ENCODE results near the gene KRT78.
A peak's percentile ranks its signal among the peaks of the same experiment; 100 is the strongest.
"Not testable (repeated sequence)": the region's sequence is repeated elsewhere in the genome, so short reads cannot be mapped to it uniquely, and the experiment has no call there.

The KRT78 gene, protein sequence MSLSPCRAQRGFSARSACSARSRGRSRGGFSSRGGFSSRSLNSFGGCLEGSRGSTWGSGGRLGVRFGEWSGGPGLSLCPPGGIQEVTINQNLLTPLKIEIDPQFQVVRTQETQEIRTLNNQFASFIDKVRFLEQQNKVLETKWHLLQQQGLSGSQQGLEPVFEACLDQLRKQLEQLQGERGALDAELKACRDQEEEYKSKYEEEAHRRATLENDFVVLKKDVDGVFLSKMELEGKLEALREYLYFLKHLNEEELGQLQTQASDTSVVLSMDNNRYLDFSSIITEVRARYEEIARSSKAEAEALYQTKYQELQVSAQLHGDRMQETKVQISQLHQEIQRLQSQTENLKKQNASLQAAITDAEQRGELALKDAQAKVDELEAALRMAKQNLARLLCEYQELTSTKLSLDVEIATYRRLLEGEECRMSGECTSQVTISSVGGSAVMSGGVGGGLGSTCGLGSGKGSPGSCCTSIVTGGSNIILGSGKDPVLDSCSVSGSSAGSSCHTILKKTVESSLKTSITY

DNA sequence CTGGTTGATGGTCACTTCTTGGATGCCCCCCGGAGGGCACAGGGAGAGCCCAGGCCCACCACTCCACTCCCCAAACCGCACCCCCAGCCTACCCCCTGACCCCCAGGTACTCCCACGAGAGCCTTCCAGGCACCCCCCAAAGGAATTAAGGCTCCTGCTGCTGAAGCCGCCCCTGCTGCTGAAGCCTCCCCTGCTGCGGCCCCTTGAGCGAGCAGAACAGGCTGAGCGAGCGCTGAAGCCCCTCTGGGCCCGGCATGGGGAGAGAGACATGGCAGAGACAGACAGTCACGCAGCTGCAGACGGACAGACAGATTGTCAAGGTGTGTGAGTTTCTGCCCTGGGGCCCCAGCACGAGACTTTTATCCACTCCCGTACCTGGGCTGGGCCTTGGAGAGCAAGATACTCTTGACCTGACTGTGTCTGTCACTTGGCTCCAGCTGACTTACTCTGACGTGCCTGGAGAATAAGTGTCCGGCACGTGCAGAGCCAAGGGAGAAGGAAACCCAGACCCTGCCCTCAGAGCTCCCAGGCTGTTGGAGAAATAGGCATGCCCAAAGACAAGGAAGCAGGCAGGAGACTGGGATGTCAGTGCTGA, at the start of gene KRT78:
TSS of gene KRT78 (minus strand) at position 334 of the 595 bp plus-strand sequence. CDS start at position 270, 64 bp downstream.
- DNase-seq (ENCODE audit: low read depth in 3 of 3, low spot score in 1 of 3) = no peak

DNA sequence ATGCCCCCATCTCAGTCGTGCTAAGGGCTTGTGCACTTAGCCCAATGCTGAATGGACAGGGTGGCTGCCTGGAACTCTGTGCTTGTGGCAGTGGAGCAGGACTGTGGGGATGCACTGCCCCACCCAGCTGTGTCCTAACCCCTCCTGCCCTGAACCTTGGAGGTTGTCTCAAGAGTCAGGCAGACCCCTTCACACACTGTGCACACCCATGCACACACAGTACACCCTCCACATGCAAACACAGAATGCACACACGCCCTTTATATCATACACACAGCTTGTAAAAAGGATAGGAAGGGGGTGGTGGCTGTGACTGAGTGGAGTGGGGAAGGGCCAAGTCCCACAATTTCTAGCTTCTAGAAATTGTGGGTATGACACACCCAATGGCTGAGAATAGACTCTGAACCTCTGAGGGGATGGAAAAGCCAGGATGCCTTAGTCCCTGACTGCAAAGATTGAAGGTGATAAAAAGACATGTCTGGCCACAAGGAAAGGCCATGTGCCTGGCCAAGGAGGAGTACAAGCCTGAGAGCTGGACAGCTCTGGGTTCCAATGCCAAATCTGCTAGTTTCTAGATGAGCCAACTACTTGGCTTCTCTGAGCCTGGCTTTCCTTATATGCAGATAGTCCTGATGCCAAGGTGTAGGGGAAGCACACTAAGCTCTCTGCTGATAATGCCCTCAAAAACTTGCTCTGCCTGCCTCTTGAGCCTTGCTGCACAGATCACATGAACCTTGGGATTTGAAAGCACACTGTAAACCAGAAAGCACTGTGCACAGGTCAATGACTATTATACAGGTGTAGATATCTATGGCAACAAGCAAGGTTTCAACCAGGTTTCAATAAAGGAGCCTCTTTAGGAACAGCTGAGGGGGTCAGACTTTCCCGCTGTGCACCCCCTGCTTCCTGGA, 47.7 kb upstream of the KRT78 start:
- no peak for DNase-seq (ENCODE audit: low read depth in 3 of 3, low spot score in 1 of 3)

DNA sequence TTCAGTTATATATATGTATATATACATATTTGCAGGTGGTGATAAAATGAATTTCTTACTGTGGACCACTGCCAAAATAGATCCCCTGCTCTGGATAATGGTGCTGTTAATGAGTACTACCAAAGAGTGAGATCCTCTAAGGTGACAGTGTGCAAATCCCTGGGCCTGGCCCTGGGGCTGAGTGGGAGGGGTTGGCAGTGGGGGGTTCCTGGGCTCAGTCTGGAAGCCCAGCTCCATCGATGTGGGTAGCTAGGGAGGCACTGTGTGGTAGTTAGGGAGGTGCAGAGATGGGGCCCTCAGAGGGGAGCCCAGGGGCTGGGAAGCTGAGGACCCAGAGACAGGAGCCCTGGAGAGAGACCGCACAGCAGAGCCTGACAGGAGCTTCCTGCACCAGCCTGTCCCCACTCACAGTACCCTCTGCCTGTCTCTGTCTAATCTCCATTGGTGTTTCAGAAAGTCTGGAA, 47.0 kb upstream of the KRT78 start:
- no peak for DNase-seq (ENCODE audit: low read depth in 3 of 3, low spot score in 1 of 3)

DNA sequence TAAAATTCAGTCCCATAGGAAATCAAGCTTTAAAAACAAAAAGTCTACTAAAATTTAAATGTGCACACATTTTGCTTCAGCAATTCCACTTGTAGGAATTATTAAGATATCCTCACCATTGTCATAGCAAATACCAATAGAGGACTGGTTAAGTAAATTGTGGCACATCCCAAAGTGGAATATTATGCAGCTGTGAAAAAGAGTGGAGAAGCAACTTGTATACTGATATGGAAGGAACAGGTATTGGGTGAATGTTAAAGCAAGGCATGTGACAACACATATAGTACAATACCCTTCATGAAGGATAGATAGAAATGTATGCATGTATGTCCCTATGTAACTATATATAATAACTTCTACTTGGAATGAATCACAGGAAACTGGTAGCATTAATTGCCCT, 44.2 kb upstream of the KRT78 start:
- no peak for DNase-seq (ENCODE audit: low read depth in 3 of 3, low spot score in 1 of 3)

DNA sequence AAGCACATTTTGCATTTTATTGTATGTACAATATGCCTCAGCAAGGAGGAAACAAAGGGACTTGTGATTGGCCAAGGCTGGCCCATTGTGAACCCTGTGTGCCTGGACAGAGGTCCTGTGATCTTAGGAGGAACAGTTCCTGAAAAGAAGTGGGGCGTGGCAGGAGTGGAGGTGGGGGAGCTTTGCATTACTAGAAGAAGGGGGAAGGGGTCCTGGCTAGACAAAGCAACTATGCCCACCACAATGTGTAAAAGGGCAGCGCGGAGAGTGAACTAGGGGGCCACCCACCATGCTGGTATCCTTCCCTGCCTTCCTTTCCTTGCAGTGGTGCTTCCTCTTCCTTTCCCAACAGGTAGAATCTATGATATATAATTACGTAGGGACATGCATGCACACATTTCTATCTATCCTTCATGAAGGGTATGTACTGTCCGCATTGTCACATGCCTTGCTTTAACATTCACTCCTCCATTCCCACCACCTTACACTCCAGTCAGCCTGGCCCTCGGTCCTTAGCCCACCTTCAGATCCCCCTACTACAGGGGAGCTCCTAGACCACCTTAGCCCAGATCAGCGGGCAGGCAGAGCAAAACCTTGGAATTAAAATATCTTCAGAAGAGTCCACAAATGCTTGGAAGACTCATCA, 43.5 kb upstream of the KRT78 start:
- DNase-seq (ENCODE audit: low read depth in 3 of 3, low spot score in 1 of 3) = no peak

DNA sequence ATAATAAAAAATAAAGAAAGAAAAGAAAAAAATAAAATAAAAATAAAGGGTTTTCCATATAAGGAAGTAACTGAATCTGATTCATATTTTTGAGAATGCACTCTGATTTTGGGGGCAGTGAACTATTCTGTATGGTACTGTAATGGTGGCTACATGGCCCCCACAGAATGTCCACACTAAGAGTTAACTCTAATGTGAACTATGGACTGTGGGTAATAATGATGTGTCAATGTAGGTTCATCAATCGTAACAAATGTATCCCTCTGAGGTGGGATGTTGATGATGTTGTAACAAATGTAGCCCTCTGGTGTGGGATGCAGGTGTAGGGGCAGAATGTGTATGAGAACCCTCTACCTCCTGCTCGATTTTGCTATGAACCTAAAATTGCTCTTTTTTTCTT, 42.2 kb upstream of the KRT78 start:
- DNase-seq (ENCODE audit: low read depth in 3 of 3, low spot score in 1 of 3) = no peak

DNA sequence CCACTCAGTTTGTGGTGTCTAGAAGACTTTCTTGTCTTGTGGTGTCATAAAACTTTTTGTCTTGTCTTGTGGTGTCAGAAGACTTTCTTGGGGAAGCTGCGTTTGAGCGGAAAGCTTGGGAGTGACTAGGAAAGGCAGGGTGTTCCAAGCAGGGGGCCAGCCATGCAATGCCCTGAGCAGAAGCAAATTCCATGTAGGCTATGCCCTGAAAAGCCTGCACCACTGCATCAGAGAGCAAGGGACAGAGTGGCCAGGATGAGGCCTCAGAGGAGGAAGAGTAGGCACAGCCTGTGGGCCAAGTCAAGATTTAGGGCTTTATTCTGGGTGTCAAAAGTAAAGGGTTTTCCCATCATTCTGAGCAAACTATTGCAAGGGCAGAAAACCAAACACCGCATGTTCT, 41.6 kb upstream of the KRT78 start:
- DNase-seq (ENCODE audit: low read depth in 3 of 3, low spot score in 1 of 3) = no peak

DNA sequence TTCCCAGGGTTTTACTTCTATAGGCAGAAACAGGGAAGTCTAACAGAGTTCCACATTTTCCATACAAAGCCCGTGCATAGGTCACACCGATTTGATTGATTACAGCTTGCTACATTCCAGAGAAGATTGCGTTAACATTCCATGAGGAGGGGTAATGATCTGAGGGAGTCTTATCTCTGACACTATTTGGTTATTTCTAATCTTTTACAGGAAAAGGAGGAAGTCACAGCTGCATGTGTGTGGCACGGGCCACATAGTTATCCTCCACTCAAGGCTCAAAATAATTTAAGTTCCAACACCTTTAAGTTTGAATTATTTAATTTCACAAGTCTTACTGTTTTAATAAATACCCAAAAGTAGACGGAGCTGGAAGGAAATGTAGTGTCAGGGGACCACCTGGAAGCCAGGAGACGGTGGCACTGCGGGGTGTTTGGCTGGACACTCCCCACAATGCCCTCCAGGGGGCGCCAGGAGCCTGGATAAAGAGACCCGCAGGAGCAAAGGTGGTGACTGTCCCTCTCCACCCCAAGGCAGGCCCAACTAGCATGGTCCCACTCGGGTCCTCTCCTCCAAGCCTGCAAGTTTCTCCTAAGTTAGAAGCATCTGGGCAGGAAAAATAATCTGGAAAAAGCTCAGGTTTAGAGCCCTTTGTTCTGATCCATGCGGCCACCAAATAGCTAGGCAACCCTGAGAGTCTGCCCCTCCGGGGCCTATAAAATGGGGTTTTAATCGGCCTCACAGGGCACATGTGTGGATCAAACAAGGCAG, 35.9 kb upstream of the KRT78 start:
- DNase-seq (ENCODE audit: low read depth in 3 of 3, low spot score in 1 of 3) = peak; percentile 42 to 83 (median 60)

DNA sequence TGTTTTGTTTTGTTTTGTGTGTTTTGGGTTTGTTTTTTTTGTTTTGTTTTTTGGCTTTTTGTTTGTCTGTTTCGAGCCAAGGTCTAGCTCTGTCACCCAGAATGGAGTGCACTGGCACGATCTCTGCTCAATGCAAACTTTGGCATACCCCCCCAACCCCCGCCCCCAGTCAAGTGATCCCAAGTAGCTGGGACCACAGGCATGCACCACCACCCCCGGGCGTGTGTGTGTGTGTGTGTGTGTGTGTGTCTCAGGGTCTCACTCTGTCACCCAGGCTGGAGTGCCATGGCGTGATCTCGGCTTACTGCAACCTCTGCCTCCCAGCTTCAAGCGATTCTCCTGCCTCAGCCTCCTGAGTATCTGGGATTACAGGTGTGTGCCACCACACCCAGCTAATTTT, 31.7 kb upstream of the KRT78 start:
- DNase-seq (ENCODE audit: low read depth in 3 of 3, low spot score in 1 of 3) = not testable (repeated sequence)

DNA sequence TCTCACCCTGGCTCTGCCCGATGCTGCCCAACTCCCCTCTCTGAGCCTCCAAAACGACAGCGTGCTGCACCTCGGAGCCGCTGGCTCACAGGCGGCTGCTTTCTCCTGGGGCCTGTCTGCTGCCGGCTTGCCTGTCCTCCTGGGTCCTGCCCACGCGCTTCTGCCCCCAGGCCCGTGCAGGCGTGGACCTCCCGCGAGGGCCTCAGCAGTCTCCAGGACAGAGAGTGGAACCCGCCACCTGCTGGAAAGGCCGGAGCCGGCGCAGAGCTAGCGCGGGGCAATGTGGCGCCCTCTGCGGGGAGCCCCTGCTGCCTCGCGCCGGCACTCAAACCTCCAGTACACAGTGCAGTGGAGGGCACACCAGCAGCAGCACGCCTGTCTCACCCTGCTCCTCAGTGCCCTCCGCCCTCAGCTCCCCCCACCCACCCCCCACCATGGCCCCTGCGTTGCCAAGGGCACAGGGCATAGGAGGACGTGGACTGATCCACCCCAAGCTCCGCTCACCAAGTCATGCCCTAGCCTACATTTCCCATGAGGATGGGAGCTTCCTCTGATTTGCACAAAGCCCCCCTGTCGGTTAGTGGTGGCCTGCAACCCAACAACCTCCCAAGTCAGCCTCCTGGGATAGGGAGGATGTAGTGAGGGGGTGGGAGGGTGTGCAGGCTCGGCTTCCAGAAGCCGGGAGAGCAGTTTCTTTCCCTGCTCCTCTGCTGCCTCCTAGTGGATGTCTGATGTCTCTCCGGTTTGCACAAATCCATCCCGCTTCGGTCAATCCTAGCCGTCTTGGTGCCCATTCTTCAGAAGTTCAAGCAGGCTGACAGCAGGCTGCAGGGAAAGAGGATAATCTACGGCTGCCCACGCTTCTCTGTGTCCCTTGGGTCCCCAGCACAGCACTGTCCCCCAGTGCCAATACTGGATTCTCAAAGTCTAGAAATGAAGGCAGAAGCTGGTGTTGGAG, 30.9 kb upstream of the KRT78 start:
- peak; percentile 32 to 55 (median 33) for DNase-seq (ENCODE audit: low read depth in 3 of 3, low spot score in 1 of 3)

DNA sequence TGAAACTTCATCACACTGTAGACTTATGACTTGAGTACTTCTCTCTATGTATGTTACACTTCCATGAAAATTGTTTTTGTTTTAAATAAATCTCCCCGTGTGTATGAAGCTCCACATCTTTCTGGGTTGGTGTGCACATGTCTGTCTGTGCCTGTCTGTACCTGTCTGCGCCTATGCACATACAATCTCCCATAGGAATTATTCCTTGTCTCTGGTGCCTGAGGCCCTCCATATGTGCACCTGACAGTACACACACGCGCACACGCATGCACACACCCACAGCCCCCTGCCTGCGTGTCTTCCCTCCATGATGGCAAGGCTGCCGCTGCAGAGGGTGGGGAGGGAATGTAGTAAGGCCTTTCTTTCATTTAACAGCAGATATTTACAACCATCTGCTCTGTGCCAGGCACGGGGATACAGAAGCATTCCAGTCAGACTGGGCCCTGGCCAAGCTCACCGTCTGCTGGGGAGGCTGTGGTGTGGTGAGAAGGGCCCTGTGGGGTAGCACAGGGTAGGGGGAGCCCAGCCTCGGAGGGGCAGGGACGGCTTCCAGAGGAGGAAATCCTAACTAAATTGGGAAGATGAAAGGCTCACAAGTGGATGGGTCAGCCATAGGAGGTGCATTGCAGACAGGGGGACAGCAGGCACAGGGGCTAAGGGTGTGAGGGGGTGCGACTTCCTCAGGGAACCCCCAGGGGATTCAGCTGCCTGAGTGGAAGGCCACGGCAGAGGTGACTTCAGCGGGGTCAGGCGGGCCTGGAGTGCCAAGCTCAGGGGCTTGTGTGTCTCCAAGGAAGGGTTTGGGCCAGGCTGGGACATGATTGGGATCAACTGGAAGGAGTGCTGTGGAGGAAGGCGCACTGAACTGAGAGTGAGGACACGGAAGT, 30.0 kb upstream of the KRT78 start:
- no peak for DNase-seq (ENCODE audit: low read depth in 3 of 3, low spot score in 1 of 3)

DNA sequence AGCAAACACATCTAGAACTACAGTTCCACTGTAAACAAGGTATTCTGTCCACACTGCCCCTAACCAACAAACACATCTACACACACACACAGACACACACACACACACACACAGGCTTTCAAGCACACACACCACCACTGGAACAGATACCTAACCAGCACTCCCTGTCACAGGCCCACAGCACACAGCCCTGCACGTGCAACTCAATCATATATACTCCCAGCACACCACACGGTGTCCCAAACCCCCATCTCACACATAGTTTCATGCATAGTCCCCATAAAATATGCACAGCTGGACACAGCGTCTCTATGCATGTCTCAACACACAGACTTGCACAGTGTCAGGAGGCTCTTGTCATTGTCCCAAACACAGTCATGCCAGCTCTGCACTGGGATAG, 28.4 kb upstream of the KRT78 start:
- no peak for DNase-seq (ENCODE audit: low read depth in 3 of 3, low spot score in 1 of 3)

DNA sequence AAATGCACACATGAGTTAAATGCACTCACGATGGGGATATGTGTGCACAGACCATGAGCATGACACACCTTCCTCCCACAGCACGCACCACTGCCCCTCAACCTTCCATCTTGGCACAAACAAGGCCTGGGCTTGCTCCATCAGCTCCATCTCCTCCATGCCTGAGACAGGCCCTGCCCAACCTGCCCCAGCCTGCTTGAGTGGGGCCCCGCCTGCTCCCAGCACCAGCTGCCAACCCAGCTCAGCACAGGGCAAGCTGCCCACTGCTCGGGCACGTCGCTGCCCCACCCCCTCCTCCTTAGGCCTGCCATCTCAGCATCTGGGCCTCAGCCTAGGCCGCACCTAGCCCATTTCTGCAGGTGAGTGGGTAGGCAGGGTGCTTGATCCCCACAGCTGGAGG, 27.6 kb upstream of the KRT78 start:
- DNase-seq (ENCODE audit: low read depth in 3 of 3, low spot score in 1 of 3) = no peak

DNA sequence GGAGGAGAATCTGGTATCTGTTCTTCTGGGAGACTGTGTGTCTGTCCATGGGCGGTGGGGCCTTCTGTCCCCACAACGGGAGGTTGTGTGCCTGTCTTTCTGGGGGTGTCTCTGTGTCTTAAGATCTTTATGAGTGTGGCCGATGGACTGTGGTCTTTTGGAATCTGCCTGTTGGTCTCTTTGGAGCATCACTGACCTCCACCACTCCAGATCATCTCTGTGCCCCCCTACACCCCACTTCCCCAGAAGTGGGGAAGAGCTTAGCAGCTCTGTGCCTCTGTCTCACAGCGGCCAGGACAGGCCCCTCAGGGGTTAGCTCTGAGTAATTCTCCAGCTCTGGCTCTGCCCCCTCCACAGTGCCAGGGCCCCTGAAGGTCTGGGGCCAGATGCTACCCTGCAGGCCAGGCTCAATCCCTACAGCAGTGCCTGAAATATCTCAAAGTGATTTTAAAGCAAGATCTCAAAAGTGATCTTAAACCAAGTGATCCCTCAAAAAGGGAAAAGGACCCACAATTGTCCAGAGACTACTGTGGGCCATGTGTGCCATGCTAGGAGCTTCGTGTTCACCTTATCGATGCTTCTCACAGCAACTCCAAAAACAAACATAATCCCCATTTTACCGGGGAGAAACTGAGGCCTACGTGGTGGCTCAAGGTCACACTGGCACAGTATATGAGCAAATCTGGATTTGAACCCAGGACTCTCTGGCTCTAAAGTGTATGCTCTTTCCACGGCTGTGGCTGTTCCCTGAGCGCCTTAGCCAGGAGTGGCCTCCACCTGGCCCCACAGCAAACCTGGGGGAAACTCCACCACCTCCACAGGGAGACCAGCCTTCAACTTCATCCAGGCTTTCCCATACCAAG, 26.0 kb upstream of the KRT78 start:
- DNase-seq (ENCODE audit: low read depth in 3 of 3, low spot score in 1 of 3) = no peak

DNA sequence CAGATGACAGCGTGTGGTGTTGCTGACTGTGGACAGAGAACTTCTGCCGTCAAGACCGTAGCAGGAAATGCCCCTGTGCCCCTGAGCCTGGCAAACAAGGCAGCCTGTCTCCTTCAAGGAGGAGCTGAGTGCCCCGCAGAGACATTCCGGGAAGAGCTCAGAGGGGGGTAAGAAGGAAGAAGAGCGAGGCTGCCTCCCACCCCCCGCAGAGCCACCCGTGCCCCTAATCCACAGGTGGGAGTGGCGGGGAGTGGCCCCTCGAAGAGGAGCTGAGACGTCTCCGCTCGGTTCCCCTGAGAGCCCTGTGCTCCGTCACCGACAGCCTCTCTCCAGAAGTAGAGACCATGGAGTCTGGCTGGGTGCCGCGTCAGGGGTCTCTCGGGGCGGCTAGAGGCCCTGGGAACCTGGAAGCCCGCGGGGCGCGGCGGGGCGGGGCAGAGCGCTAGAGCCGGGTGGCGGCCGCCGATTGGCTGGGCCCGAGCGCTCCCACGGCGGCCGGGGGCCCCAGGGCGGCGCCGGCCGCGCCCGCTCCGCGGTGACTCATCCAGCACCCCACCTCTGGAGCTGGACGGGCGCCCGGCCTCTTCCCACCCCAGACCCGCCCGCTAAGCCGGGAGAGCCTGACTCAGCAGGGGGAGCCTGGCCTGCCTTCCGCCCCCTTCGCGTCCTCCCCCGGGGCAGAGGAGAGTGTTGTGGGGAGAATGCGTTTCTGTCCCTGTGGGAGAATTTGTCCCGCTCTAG, 25.2 kb upstream of the KRT78 start:
- DNase-seq (ENCODE audit: low read depth in 3 of 3, low spot score in 1 of 3) = peak in 2 of 3 donors; percentile 18 to 25

DNA sequence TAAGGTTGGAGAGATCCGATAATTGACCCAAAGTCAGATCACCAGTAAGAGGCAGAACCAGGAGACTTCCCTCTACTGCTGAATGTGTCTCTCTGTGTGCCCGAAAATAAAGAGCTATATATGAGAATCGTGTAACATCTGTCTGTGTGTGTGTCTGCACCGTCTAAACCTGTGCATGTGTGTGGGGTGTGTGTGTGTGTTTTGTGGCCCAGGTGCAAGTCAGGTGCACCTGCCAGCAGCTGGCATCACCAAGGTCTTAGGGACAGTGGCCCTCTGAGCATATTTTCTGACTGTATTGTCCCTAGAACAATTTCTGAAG, 24.7 kb upstream of the KRT78 start:
- no peak for DNase-seq (ENCODE audit: low read depth in 3 of 3, low spot score in 1 of 3)

Data from stimulated activated CD4-positive, alpha-beta T cell treated with anti-CD3 and anti-CD28 coated beads, TNF-alpha, amount 100 ng/mL, for 1 hour (primary cell).